Endothelial cell (in vitro differentiated cells): Measurements from ENCODE around the gene MAN1A1. TPM values are rescaled to one million over a fixed set of nuclear protein-coding genes. Genes with fewer than 3 reads are reported as not detected.

Experiments used
- DNase-seq: peaks from one replicate; pipeline ENCODE4 v3.0.0; 2021; ENCODE audit warnings: low spot score
- H3K27ac Mint-ChIP-seq: one replicate; pipeline ENCODE4 v1.8.0; 2021; ENCODE audit warnings: mixed read lengths, inconsistent platforms; ENCODE audit not compliant: unreplicated experiment
- H3K27me3 Mint-ChIP-seq: one replicate; pipeline ENCODE4 v1.8.0; 2021; ENCODE audit warnings: mild to moderate bottlenecking, moderate library complexity, mixed read lengths, inconsistent platforms; ENCODE audit not compliant: unreplicated experiment
- H3K36me3 Mint-ChIP-seq: one replicate; pipeline ENCODE4 v1.8.0; 2021; ENCODE audit warnings: mild to moderate bottlenecking, low read depth, mixed read lengths, inconsistent platforms; ENCODE audit not compliant: unreplicated experiment
- H3K4me1 Mint-ChIP-seq: one replicate; pipeline ENCODE4 v1.8.0; 2021; ENCODE audit warnings: mild to moderate bottlenecking, mixed read lengths, inconsistent platforms; ENCODE audit not compliant: unreplicated experiment
- H3K4me3 Mint-ChIP-seq: one replicate; pipeline ENCODE4 v1.8.0; 2021; ENCODE audit warnings: mild to moderate bottlenecking, mixed read lengths, inconsistent platforms; ENCODE audit not compliant: unreplicated experiment
- H3K9me3 Mint-ChIP-seq: one replicate; pipeline ENCODE4 v1.8.0; 2021; ENCODE audit warnings: mixed read lengths, inconsistent platforms; ENCODE audit not compliant: unreplicated experiment
- CTCF ChIP-seq: fragments of 200-600 bp; sonication (generic); IDR thresholded peaks from one replicate; pipeline ENCODE4 v1.5.0; 2021; ENCODE audit warnings: antibody characterized with exemption; ENCODE audit not compliant: unreplicated experiment
- total RNA-seq: library from RNA; stranded (reverse); fragmentation: NEBNext Ultra II Directional; extraction: Animal tissue kit (Norgen Biotek cat#: 25700); gene quantifications from one replicate; pipeline ENCODE4 v1.2.1, GENCODE V29; 2021; ENCODE audit not compliant: unreplicated experiment

Gene MAN1A1
- total RNA-seq, 1 donor from 2014 or later = 34.4 TPM

- Mint-ChIP-seq H3K9me3 (no peaks in the 10 kb centered on the region), H3K36me3 (no peaks in the 10 kb centered on the region), H3K27me3 (peaks cover 5% of the 10 kb centered on the region), H3K27ac (no peak overlapping the region), H3K4me3 (no peak overlapping the region), H3K4me1 (peaks cover 43% of the 10 kb centered on the region)
- TF ChIP-seq CTCF = no peak
- DNase-seq = no peak
Measured at GRCh38 chr6:119142041-119142440, 207.5 kb downstream of the MAN1A1 start.

DNA sequence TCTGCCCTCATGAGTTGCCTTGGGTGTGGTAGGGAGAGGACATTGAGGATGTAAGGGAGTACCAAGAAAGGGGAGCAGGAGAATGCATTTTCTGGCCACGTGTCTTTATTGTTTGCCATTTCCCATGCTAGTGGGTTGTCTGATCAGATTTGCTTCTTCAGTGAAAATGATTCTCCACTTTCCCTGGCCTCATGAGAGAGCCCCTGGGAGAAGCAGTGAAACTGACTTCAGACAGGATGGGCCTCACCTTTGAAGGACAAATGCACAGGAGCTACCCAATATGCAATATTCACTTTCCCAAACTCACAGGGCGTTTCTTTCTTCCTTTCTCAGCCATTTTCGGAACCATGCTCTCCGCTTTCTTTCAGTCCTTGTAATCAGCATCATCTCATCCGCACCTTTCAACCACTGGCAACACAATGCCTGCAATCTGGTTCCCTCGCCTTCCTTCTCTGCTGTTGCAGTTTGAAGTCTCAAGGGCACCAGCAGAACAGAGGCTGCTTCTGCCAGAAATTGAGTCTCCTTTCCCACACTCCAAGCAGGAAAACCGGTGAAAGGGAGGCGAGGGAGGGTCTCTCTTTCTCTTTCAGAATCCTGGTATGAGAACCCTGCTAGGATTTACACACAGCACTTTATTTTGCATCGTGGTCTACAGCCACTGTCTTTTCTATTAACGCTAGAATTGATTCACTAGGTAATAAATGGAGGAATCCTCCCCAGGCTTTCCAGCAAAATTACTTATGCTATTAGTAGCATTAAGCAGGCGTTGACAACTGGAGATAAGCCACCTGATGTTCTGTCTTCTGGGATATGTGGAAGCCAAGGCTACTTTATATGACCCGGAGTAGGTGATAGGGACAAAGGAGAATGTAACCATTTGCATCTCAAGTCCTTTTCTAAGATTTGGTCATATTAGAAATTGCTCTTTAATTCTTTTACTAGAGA lies 209.1 kb downstream of the MAN1A1 start:
- H3K9me3 Mint-ChIP-seq = no peaks in the 10 kb centered on the region
- H3K4me3 Mint-ChIP-seq = no peak overlapping the region
- H3K4me1 Mint-ChIP-seq = peaks cover 33% of the 10 kb centered on the region
- H3K36me3 Mint-ChIP-seq = no peaks in the 10 kb centered on the region
- H3K27ac Mint-ChIP-seq = no peak overlapping the region
- H3K27me3 Mint-ChIP-seq = peaks cover 5% of the 10 kb centered on the region
- DNase-seq = no peak
- TF ChIP-seq CTCF = no peak

GRCh38 chr6:119138906-119139541 lies 210.5 kb downstream of the MAN1A1 start:
- Mint-ChIP-seq H3K4me1 (peaks cover 21% of the 10 kb centered on the region), H3K27ac (no peak overlapping the region), H3K9me3 (no peaks in the 10 kb centered on the region), H3K27me3 (peaks cover 2% of the 10 kb centered on the region), H3K36me3 (no peaks in the 10 kb centered on the region), H3K4me3 (no peak overlapping the region)
- TF ChIP-seq CTCF = no peak
- DNase-seq = no peak

GRCh38 chr6:119137194-119138072 lies 212.1 kb downstream of the MAN1A1 start:
- no peak for TF ChIP-seq CTCF
- Mint-ChIP-seq H3K36me3 (no peaks in the 10 kb centered on the region), H3K4me3 (no peak overlapping the region), H3K27me3 (peaks cover 2% of the 10 kb centered on the region), H3K9me3 (no peaks in the 10 kb centered on the region), H3K27ac (no peak overlapping the region), H3K4me1 (peaks cover 23% of the 10 kb centered on the region)
- no peak for DNase-seq
